Measurements from ENCODE around the gene NBEA.

DNA sequence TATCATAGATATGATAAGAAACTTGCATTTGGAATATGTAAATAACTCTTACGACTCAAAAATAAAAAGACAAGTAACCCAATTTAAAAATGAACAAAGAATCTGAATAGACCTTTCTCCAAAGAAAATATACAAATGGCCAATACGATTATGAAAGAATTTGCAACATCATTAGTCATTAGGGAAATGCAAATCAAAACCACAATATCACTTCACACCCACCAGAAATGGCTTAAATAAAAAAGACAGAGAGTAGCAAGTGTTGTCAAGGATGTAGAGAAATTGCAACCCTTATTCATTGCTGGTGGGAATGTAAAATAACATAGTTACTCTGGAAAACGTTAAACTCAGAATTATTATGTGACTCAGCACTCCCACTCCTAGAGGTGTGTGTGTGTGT is 761.0 kb downstream of the NBEA start:
- TF ChIP-seq CTCF (IDR thresholded peaks at IDR 0.05 in 2 of 3, conservative IDR thresholded peaks at IDR 0.05 in 1 of 3; ENCODE audit: borderline replicate concordance in 1 of 3, insufficient read depth in 1 of 3, low read depth in 2 of 3, low read length in 2 of 3) (no peak), JUND (IDR thresholded peaks at IDR 0.05) (no peak), EZH2 (IDR thresholded peaks at IDR 0.05) (no peak), SRF (IDR thresholded peaks at IDR 0.05; ENCODE audit: low read depth) (no peak), CEBPB (IDR thresholded peaks at IDR 0.05; ENCODE audit: low read depth) (no peak), ZNF274 (IDR thresholded peaks at IDR 0.05; ENCODE audit: low read depth, low read length) (no peak), REST (IDR thresholded peaks at IDR 0.05; ENCODE audit: low read depth) (no peak), POLR2AphosphoS5 (IDR thresholded peaks at IDR 0.05; ENCODE audit: low read depth, low read length) (no peak), MAX (IDR thresholded peaks at IDR 0.05) (no peak), SP1 (IDR thresholded peaks at IDR 0.05; ENCODE audit: low read depth) (no peak), POLR2A (IDR thresholded peaks at IDR 0.05; ENCODE audit: borderline replicate concordance, extremely low read depth, insufficient read depth, insufficient read length) (no peak)
- TF ChIP-seq, protein P1, sequence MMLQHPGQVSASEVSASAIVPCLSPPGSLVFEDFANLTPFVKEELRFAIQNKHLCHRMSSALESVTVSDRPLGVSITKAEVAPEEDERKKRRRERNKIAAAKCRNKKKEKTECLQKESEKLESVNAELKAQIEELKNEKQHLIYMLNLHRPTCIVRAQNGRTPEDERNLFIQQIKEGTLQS (IDR thresholded peaks at IDR 0.05) = no peak
